NB4 (cell line): ENCODE data around the gene KPNA6.

Experiments
- POLR2A ChIP-seq: IDR thresholded peaks from 2 replicates; pipeline ENCODE4 v1.6.1; 2011; ENCODE audit warnings: mild to moderate bottlenecking; ENCODE audit not compliant: insufficient read length; ENCODE audit errors: extremely low read depth
- TF ChIP-seq, protein P1 (sequence below): IDR thresholded peaks from one replicate; pipeline ENCODE4 v1.5.1; 2012; ENCODE audit warnings: low read depth, low read length
- TF ChIP-seq, protein P2 (sequence below): IDR thresholded peaks from 2 replicates; pipeline ENCODE4 v1.6.1; 2011; ENCODE audit warnings: low read depth, low read length

DNA sequence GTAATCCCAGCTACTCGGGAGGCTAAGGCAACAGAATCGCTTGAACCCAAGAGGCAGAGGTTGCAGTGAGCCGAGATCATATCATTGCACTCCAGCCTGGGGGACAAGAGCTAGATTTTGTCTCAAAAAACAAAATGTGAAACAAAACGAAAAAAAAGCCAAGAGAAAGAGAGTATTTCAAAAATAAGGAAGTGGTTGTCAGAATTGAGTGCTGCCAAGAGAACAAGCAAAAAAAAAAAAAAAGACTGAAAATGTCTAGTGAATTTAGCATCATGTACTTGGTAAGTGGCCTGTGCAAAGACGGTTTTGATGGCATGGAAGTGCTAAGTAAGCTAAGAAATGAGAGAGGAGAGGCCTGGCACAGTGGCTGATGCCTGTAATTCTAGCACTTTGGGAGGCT, 14.3 kb downstream of the KPNA6 start:
- no peak for TF ChIP-seq POLR2A
- TF ChIP-seq, protein P1, sequence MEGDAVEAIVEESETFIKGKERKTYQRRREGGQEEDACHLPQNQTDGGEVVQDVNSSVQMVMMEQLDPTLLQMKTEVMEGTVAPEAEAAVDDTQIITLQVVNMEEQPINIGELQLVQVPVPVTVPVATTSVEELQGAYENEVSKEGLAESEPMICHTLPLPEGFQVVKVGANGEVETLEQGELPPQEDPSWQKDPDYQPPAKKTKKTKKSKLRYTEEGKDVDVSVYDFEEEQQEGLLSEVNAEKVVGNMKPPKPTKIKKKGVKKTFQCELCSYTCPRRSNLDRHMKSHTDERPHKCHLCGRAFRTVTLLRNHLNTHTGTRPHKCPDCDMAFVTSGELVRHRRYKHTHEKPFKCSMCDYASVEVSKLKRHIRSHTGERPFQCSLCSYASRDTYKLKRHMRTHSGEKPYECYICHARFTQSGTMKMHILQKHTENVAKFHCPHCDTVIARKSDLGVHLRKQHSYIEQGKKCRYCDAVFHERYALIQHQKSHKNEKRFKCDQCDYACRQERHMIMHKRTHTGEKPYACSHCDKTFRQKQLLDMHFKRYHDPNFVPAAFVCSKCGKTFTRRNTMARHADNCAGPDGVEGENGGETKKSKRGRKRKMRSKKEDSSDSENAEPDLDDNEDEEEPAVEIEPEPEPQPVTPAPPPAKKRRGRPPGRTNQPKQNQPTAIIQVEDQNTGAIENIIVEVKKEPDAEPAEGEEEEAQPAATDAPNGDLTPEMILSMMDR, result no peak
- TF ChIP-seq, protein P2, sequence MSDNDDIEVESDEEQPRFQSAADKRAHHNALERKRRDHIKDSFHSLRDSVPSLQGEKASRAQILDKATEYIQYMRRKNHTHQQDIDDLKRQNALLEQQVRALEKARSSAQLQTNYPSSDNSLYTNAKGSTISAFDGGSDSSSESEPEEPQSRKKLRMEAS, result no peak
